Measurements from ENCODE around the gene CCDC51. TPM values are rescaled to one million over a fixed set of nuclear protein-coding genes. Genes with fewer than 3 reads are reported as not detected.
A peak's percentile ranks its signal among the peaks of the same experiment; 100 is the strongest.

The CCDC51 gene
- total and polyA plus RNA-seq, 4 donors = 6.4 to 12.7 (median 8.1) TPM

DNA sequence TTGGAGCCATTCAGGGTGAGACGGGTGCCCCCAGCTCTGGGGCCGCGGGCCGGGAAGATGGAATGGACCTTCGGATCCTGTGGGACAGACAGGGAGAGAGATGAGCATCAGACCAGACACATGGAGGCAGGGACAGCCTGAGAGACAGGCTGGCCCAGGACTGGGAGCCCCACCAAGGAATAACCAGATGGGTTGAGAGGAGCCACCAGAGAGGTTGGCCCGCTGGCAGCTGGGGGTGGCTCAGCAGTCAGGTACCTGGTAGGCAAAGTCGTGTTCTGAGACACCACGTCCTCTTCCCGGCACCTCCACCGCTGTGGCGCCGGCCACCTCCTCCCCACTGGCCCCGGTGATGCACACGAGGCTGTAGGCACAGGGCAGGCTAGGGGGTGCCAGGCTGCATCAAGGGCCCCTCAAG lies 23.8 kb downstream of the CCDC51 start:
- Histone ChIP-seq H3K36me3 (ENCODE audit: control insufficient read depth in 1 of 2, insufficient read depth in 2 of 2, low read length in 1 of 2) (peaks cover 0 to 16% of the 10 kb centered on the region in 2 donors), H3K4me1 (ENCODE audit: control insufficient read depth in 1 of 2, insufficient read depth in 2 of 2, low read length in 2 of 2) (no peaks in the 10 kb centered on the region)
- 90% methylated on average over 14 of the region's 14 CpGs for WGBS, 2 donors

DNA sequence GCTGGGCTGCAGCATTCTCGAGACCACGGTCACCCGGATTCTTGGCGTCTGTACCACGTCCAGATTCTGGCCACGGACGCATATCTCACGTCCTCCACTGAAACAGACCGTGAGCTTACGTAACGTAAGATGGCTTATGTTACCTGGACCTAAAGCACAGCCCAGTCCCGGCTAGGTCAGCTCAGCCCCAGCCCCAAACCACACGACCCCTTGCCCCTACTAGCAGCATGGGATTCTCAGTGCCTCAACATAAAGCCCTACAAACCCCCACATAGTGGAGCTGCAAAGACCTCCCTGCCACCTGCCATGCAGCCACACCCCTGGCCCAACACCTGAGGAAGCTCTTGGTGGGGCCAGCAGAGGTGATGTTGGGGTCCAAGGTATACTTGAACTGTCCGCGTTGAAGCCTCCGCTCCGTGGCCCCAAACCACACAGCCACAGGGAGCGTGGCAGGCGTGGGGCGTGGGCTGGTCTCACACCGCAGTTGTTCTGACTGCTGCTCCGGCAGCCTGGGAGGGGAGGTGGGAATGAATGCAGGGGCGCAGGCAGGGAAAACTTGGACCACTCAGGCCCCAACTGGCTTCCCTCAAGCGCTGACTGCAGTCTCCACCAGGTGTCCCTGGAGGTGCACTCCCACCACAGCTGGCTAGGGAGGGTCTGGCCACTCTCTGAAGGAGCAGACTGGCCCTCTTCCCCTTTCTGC lies 24.5 kb downstream of the CCDC51 start:
- Histone ChIP-seq H3K4me1 (ENCODE audit: control insufficient read depth in 1 of 2, insufficient read depth in 2 of 2, low read length in 2 of 2) (no peaks in the 10 kb centered on the region), H3K27me3 (ENCODE audit: control insufficient read depth in 1 of 2, insufficient read depth in 2 of 2, low read length in 1 of 2) (no peaks in the 10 kb centered on the region), H3K27ac (ENCODE audit: low read depth in 1 of 2, low read length in 2 of 2) (no peak overlapping the region), H3K36me3 (ENCODE audit: control insufficient read depth in 1 of 2, insufficient read depth in 2 of 2, low read length in 1 of 2) (peaks cover 0 to 18% of the 10 kb centered on the region in 2 donors), H3K9me3 (ENCODE audit: control insufficient read depth, low read length) (no peaks in the 10 kb centered on the region), H3K4me3 (ENCODE audit: low read length in 2 of 2) (no peak overlapping the region)
- 79 to 80% methylated on average over 24 of the region's 24 CpGs for WGBS, 2 donors
- ATAC-seq (ENCODE audit: low FRiP score) (no peak), DNase-seq (peak; percentile 44 to 71)
- intact Hi-C loops (cut with DNase I) = no loop called here

More for the DNA sequence above, 23.8 kb downstream of the CCDC51 start:
- H3K4me3 ChIP-seq (ENCODE audit: low read length in 2 of 2) = no peak overlapping the region
- H3K9me3 ChIP-seq (ENCODE audit: control insufficient read depth, low read length) = no peaks in the 10 kb centered on the region
- no peak overlapping the region for H3K27ac ChIP-seq (ENCODE audit: low read depth in 1 of 2, low read length in 2 of 2)
- peak in 1 of 2 donors; percentile 35 for DNase-seq
- no peaks in the 10 kb centered on the region for H3K27me3 ChIP-seq (ENCODE audit: control insufficient read depth in 1 of 2, insufficient read depth in 2 of 2, low read length in 1 of 2)
- intact Hi-C loops (cut with DNase I) = no loop called here
- no peak for ATAC-seq (ENCODE audit: low FRiP score)

DNA sequence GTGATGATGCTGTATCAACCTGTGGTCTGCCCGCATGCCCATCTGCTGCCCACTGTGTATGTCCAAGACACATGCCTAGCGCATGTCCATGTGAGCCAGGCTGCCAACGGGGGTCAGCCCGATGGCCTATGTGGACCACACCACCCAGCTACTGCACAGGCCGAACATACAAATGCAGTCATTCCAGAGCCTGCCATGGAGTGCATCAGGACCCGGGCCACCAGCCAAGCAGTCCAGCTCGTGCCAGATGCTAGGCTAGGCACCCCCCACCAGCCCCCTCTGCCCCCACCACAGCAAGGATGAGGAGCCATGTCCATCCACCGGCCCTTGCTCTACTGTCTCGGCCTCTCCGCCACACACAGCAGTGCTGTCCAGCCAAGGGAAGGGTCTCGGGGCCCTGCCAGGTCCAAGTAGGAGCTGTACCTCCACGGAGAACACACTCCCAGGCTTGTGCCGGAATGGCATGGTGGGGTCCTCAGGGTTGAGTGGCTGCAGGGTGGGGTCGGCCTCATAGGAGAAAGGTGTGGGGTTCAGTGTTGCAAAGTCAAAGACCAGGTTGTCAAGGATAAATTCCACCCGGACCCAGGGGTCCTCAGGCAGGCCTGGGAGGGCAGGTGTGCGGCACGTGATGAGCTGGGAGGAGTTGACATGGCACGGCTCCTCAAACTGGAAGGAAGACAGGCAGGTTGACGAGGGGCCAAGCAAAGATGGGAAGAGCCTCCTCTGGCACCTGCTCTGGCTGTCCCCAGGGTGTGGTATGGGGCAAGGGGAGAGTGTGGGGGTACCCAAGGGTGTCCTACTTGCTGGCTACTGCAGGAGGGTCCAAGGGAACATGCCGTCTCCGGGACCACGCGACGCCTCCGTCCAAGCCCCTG lies 25.3 kb downstream of the CCDC51 start:
- H3K27ac ChIP-seq (ENCODE audit: low read depth in 1 of 2, low read length in 2 of 2) = peak overlapping the region in 1 of 2 donors; percentile 15
- DNase-seq = peak; percentile 52 to 75

DNA sequence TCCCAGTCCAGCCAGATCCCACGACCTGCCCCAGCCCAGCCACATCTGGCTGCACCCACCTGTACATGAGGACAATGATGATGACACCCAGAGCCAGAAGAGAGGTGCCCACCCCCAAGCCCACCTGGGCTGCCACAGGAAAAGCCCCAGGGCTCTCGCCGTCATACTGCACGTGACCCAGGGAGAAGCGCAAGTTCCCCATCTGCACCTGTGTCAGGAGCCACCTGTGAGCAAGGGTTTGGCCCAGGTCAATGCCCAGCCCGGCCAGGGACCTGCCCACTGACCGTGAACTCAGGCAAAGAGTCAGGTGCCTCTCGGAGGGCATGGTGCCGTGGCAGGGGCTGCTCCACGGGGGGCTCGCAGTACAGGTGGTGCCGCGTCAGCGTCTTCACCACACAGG lies 26.3 kb downstream of the CCDC51 start:
- H3K27me3 ChIP-seq (ENCODE audit: control insufficient read depth in 1 of 2, insufficient read depth in 2 of 2, low read length in 1 of 2) = no peaks in the 10 kb centered on the region
- H3K9me3 ChIP-seq (ENCODE audit: control insufficient read depth, low read length) = no peaks in the 10 kb centered on the region
- H3K4me1 ChIP-seq (ENCODE audit: control insufficient read depth in 1 of 2, insufficient read depth in 2 of 2, low read length in 2 of 2) = no peaks in the 10 kb centered on the region
- H3K27ac ChIP-seq (ENCODE audit: low read depth in 1 of 2, low read length in 2 of 2) = peak overlapping the region; percentile 0 to 15
- no peak for ATAC-seq (ENCODE audit: low FRiP score)
- no peak overlapping the region for H3K4me3 ChIP-seq (ENCODE audit: low read length in 2 of 2)
- peak; percentile 46 to 75 for DNase-seq
- H3K36me3 ChIP-seq (ENCODE audit: control insufficient read depth in 1 of 2, insufficient read depth in 2 of 2, low read length in 1 of 2) = peaks cover 0 to 25% of the 10 kb centered on the region in 2 donors
- 83 to 87% methylated on average over 14 of the region's 14 CpGs for WGBS, 2 donors
- intact Hi-C loops (cut with DNase I) = no loop called here

More for the DNA sequence above, 25.3 kb downstream of the CCDC51 start:
- H3K9me3 ChIP-seq (ENCODE audit: control insufficient read depth, low read length) = no peaks in the 10 kb centered on the region
- H3K36me3 ChIP-seq (ENCODE audit: control insufficient read depth in 1 of 2, insufficient read depth in 2 of 2, low read length in 1 of 2) = peaks cover 0 to 23% of the 10 kb centered on the region in 2 donors
- H3K27me3 ChIP-seq (ENCODE audit: control insufficient read depth in 1 of 2, insufficient read depth in 2 of 2, low read length in 1 of 2) = no peaks in the 10 kb centered on the region
- 61 to 64% methylated on average over 25 of the region's 25 CpGs for WGBS, 2 donors
- no peaks in the 10 kb centered on the region for H3K4me1 ChIP-seq (ENCODE audit: control insufficient read depth in 1 of 2, insufficient read depth in 2 of 2, low read length in 2 of 2)
- H3K4me3 ChIP-seq (ENCODE audit: low read length in 2 of 2) = no peak overlapping the region
- intact Hi-C loops (cut with DNase I) = no loop called here
- ATAC-seq (ENCODE audit: low FRiP score) = no peak

DNA sequence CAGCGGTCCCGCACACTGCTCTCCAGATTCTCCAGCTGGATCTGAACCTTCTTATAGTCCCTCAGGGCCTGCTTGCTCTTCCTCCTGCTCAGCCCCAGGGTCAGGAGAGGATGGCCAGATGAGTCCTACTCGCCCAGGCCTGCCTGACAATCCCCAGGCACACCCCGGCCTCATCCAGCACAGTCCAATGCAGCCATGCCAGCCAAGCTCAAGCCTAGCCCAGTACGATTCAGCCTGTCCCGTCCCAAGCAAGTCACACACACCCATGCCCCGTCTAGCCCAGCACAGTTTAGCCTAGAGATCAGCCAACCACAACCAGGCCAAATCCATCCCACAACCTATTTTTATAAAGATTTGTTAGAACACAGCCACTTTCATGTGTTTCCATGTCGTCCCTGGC lies 26.8 kb downstream of the CCDC51 start:
- no peaks in the 10 kb centered on the region for H3K4me1 ChIP-seq (ENCODE audit: control insufficient read depth in 1 of 2, insufficient read depth in 2 of 2, low read length in 2 of 2)
- ATAC-seq (ENCODE audit: low FRiP score) = peak; percentile 37
- intact Hi-C loops (cut with DNase I) = no loop called here
- 33 to 36% methylated on average over 8 of the region's 8 CpGs for WGBS, 2 donors
- H3K9me3 ChIP-seq (ENCODE audit: control insufficient read depth, low read length) = no peaks in the 10 kb centered on the region
- no peak overlapping the region for H3K4me3 ChIP-seq (ENCODE audit: low read length in 2 of 2)
- H3K27me3 ChIP-seq (ENCODE audit: control insufficient read depth in 1 of 2, insufficient read depth in 2 of 2, low read length in 1 of 2) = no peaks in the 10 kb centered on the region
- no peak overlapping the region for H3K27ac ChIP-seq (ENCODE audit: low read depth in 1 of 2, low read length in 2 of 2)
- peaks cover 0 to 24% of the 10 kb centered on the region in 2 donors for H3K36me3 ChIP-seq (ENCODE audit: control insufficient read depth in 1 of 2, insufficient read depth in 2 of 2, low read length in 1 of 2)
- peak; percentile 38 to 51 for DNase-seq

DNA sequence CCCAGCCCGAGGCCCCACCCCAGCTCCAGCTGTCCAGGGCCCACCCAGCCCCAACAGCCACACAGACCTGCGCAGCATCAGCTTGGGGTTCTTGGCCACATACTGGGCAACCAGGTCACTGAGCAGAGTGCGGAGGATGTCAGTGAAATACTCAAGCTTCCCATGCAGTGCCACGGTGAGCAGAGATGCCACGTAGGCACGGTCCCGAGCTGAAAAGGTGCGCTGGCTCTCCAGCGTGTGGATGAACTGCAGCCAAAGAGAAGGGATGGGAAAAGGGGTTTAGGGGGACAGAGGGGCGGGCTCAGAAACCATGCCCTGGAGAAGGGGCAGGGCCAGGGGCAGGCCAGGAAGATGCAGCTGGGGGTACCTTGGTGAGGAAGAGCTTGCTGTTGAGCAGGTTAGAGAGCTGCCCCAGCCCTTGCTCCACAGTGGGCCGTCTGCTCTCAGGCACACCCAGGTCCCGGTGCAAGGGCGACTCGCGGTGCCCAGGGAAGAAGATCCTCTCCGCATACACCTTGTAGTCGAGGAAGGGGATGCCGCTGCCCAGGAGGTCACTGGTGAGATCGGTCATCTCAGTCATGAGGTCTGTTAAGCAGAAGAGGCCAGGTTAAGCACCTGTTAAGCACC lies 27.4 kb downstream of the CCDC51 start:
- intact Hi-C loops (cut with DNase I) = no loop called here
- 93 to 95% methylated on average over 17 to 19 of the region's 19 CpGs for WGBS, 2 donors
- Histone ChIP-seq H3K36me3 (ENCODE audit: control insufficient read depth in 1 of 2, insufficient read depth in 2 of 2, low read length in 1 of 2) (peaks cover 0 to 22% of the 10 kb centered on the region in 2 donors), H3K9me3 (ENCODE audit: control insufficient read depth, low read length) (no peaks in the 10 kb centered on the region), H3K27ac (ENCODE audit: low read depth in 1 of 2, low read length in 2 of 2) (no peak overlapping the region), H3K4me3 (ENCODE audit: low read length in 2 of 2) (no peak overlapping the region), H3K4me1 (ENCODE audit: control insufficient read depth in 1 of 2, insufficient read depth in 2 of 2, low read length in 2 of 2) (no peaks in the 10 kb centered on the region), H3K27me3 (ENCODE audit: control insufficient read depth in 1 of 2, insufficient read depth in 2 of 2, low read length in 1 of 2) (no peaks in the 10 kb centered on the region)
- peak; percentile 34 to 77 for DNase-seq
- ATAC-seq (ENCODE audit: low FRiP score) = no peak

DNA sequence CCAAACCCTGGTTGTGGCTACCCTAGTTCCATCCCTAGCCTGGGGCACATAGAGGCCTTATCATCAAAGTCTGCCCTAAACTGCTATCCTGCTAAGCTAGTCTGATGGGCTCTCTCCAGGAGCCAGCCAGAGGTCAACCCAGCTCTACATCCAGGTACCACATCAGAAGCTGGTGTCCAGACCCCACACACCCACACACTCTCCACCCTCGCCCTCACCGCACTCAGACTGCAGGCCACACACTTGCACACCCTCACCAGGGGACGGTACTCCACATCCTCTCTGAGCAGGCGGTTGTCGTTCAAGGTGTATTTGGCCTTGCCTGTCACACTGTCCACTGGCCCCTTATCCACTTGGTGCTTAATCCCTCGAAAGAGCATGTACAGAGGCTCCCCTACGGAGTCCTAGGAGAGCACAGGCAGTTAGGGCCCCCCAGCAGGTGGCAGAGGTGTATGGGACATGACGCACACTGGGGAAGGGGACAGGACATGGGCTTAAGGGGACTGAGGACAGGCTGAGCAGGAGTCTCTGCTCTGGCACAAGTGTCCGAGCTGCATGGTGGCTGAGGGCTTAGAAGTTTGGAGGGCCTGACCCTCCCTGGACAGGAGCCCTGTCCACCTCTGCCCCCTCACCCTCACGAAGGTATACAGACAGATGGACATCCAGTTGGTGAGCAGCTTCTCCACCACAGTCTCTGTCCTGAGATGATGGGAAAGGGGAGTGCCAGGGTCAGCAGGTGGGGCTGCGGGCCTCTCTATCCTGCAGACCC lies 28.1 kb downstream of the CCDC51 start:
- peak; percentile 30 to 48 for DNase-seq
- no peak overlapping the region for H3K27ac ChIP-seq (ENCODE audit: low read depth in 1 of 2, low read length in 2 of 2)
- intact Hi-C loops (cut with DNase I) = no loop called here
- no peak overlapping the region for H3K4me3 ChIP-seq (ENCODE audit: low read length in 2 of 2)
- H3K36me3 ChIP-seq (ENCODE audit: control insufficient read depth in 1 of 2, insufficient read depth in 2 of 2, low read length in 1 of 2) = peaks cover 0 to 22% of the 10 kb centered on the region in 2 donors
- no peaks in the 10 kb centered on the region for H3K9me3 ChIP-seq (ENCODE audit: control insufficient read depth, low read length)
- no peaks in the 10 kb centered on the region for H3K27me3 ChIP-seq (ENCODE audit: control insufficient read depth in 1 of 2, insufficient read depth in 2 of 2, low read length in 1 of 2)
- no peak for ATAC-seq (ENCODE audit: low FRiP score)
- no peaks in the 10 kb centered on the region for H3K4me1 ChIP-seq (ENCODE audit: control insufficient read depth in 1 of 2, insufficient read depth in 2 of 2, low read length in 2 of 2)
- 90 to 92% methylated on average over 11 of the region's 11 CpGs for WGBS, 2 donors

DNA sequence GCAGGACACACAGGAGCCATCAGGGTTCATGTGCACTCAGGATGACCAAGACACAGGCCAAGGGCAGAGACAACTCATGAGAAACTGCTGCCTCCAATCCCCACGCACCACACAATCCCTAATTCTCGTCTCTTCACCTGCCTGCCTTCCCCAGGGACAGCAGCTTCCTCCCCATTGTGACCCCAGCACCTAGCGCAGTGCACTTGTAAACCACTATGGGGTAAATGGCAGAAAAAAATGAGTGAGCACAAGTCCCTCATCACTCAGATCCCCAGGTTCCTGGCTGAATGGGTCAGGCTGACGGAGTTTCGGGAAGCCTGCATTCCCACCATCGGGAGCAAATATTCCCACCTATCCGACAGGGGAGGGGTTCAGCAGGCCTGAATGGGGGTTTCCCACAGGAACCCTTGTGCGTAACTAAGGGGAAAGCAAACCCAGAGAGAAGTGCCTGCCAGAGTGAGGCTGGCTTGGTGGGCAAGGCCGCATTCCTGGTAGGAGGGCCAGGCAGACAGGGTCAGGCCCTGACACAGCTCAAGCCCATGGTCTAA lies 28.8 kb downstream of the CCDC51 start:
- Histone ChIP-seq H3K9me3 (ENCODE audit: control insufficient read depth, low read length) (no peaks in the 10 kb centered on the region), H3K27me3 (ENCODE audit: control insufficient read depth in 1 of 2, insufficient read depth in 2 of 2, low read length in 1 of 2) (no peaks in the 10 kb centered on the region), H3K36me3 (ENCODE audit: control insufficient read depth in 1 of 2, insufficient read depth in 2 of 2, low read length in 1 of 2) (peaks cover 0 to 20% of the 10 kb centered on the region in 2 donors), H3K4me1 (ENCODE audit: control insufficient read depth in 1 of 2, insufficient read depth in 2 of 2, low read length in 2 of 2) (no peaks in the 10 kb centered on the region), H3K4me3 (ENCODE audit: low read length in 2 of 2) (no peak overlapping the region), H3K27ac (ENCODE audit: low read depth in 1 of 2, low read length in 2 of 2) (no peak overlapping the region)
- intact Hi-C loops (cut with DNase I) = no loop called here
- no peak for ATAC-seq (ENCODE audit: low FRiP score)
- 94 to 95% methylated on average over 9 of the region's 9 CpGs for WGBS, 2 donors
- DNase-seq = peak; percentile 29 to 39
